Heart right ventricle (tissue), 16 donors: ENCODE data around the gene TNNI2. TPM values are rescaled to one million over a fixed set of nuclear protein-coding genes. Genes with fewer than 3 reads are reported as not detected.

Experiments used
- ATAC-seq, 8 donors: fragments of 200-7000 bp; cut with Tn5 transposase; one replicate each; pipeline ENCODE4 v1.9.1; 2020; ENCODE audit warnings: mild to moderate bottlenecking in 8 of 8, moderate library complexity in 8 of 8, moderate number of reproducible peaks in 1 of 8
- DNase-seq, 2 donors: peaks; one replicate each; pipeline ENCODE4 v3.0.0-alpha.2; 2020
- H3K27ac ChIP-seq, 10 donors: fragments of 200-600 bp; sonication (generic) in 2 of 10; one replicate each; pipeline versions ENCODE4 v1.5.0 to v1.8.0; 2020 to 2022; ENCODE audit warnings: mild to moderate bottlenecking in 3 of 10
- H3K27me3 ChIP-seq, 7 donors: fragments of 200-600 bp; one replicate each; pipeline ENCODE4 v1.8.0; 2021 to 2022; ENCODE audit warnings: mild to moderate bottlenecking in 2 of 7
- H3K36me3 ChIP-seq, 9 donors: fragments of 200-600 bp; sonication (generic) in 1 of 9; one replicate each; pipeline versions ENCODE4 v1.5.0 to v1.8.0; 2020 to 2022; ENCODE audit warnings: mild to moderate bottlenecking in 2 of 9
- H3K4me1 ChIP-seq, 9 donors: fragments of 200-600 bp; sonication (generic) in 1 of 9; one replicate each; pipeline versions ENCODE4 v1.5.0 to v1.8.0; 2020 to 2022; ENCODE audit warnings: mild to moderate bottlenecking in 4 of 9
- H3K4me3 ChIP-seq, 10 donors: fragments of 200-600 bp; sonication (generic) in 2 of 10; one replicate each; pipeline versions ENCODE4 v1.5.0 to v1.8.0; 2020 to 2022; ENCODE audit warnings: mild to moderate bottlenecking in 7 of 10, moderate library complexity in 2 of 10
- H3K9me3 ChIP-seq, 11 donors: fragments of 200-600 bp in 10 of 11; sonication (generic) in 2 of 11; one replicate each; pipeline versions ENCODE4 v1.5.0 to v1.8.0; 2013 to 2022; ENCODE audit warnings: mild to moderate bottlenecking in 2 of 11, control low read depth in 1 of 11, moderate library complexity in 1 of 11
- WGBS, 2 donors: extraction: QIAGEN DNeasy Blood & Tissue Kit; methylation state at CpG; one replicate each; pipeline ENCODE4 v1.1.7; 2013; ENCODE audit warnings: inconsistent platforms in 1 of 2; 5-methylcytosine and 5-hydroxymethylcytosine counted together
- intact Hi-C, 10 donors: fragments of 100-400 bp; cut with DNase I; formaldehyde crosslinking; loops; one replicate each; pipeline versions ENCODE4 v1.11.1 to v1.14.2; 2022
- polyA plus RNA-seq, 2 donors: library from polyadenylated mRNA; stranded (reverse); fragments of 200-250 nt; gene quantifications; one replicate each; pipeline ENCODE4 v1.2.3, GENCODE V29; 2013
- total RNA-seq, 10 donors: library from RNA; stranded (reverse); fragmentation: NEBNext Ultra II Directional in 3 of 10; extraction: Animal tissue kit (Norgen Biotek cat#: 25700) in 3 of 10; gene quantifications; one replicate each; pipeline versions ENCODE4 v1.2.1 to v1.2.4, GENCODE V29; 2021 to 2023
- TF ChIP-seq, protein P1 (sequence below), 9 donors: fragments of 200-600 bp; sonication (generic) in 2 of 9; IDR thresholded peaks; one replicate each; pipeline versions ENCODE4 v1.5.0 to v1.8.0; 2021 to 2022; ENCODE audit warnings: antibody characterized with exemption in 9 of 9, mild to moderate bottlenecking in 5 of 9, moderate library complexity in 1 of 9
- donor health status: Arrhythmogenic right ventricular cardiomyopathy.
- donor health status: ischemic (EF 13 %, LVEDD 7.1; RV severe dilation, severe dysfunction).
- donor health status: healthy with polysubstance abuse.
- donor health status: DM: no; HTN: yes; CAD: no.
- donor health status: DM: no; HTN: no; CAD: no.
- donor health status: ischemic (EF 25% LVEDD 6.9; RV normal size, moderate dysfunction).
- donor health status: ischemic (EF 25% LVEDD 5.7; RV mildly dilated, moderate dysfunction).
- donor health status: healthy.
- donor health status: DM: yes; HTN: yes; CAD: no.
- donor health status: Ischemic cardiomyopathy.
- donor health status: ischemic (EF 35%, LVEDD 5.7; RV mildly dilated, moderate dysfunction).
- donor health status: nonischemic (EF 11% LVEDD 7.7; RV severe dilation, severe dysfunction).
- donor health status: DM: yes; HTN: yes; CAD: no.
- donor health status: PGD.
- donor health status: ischemic (EF 29% LVEDD 5.4; RV normal size, mild dysfunction).
- donor health status: nonischemic (EF 23%, LVEDD 6.1; RV moderate dilation, normal function).

The TNNI2 gene
- total and polyA plus RNA-seq, 12 donors = 0.36 to 1.2 (median 0.55) TPM; not detected in 7

- ATAC-seq (peak in 5 of 8 donors; percentile 5 to 20 (median 8)), DNase-seq (peak in 1 of 2 donors; percentile 31)
- H3K4me1 ChIP-seq = peaks cover under 1 to 58% (median 16%) of the 10 kb centered on the region in 9 donors
- H3K4me3 ChIP-seq = peak overlapping the region in 9 of 10 donors; percentile 29 to 59 (median 55)
- peaks cover 0 to 12% (median 5%) of the 10 kb centered on the region in 7 donors for H3K27me3 ChIP-seq
- peaks cover 0 to 4% (median 0%) of the 10 kb centered on the region in 9 donors for H3K36me3 ChIP-seq
- TF ChIP-seq, protein P1, sequence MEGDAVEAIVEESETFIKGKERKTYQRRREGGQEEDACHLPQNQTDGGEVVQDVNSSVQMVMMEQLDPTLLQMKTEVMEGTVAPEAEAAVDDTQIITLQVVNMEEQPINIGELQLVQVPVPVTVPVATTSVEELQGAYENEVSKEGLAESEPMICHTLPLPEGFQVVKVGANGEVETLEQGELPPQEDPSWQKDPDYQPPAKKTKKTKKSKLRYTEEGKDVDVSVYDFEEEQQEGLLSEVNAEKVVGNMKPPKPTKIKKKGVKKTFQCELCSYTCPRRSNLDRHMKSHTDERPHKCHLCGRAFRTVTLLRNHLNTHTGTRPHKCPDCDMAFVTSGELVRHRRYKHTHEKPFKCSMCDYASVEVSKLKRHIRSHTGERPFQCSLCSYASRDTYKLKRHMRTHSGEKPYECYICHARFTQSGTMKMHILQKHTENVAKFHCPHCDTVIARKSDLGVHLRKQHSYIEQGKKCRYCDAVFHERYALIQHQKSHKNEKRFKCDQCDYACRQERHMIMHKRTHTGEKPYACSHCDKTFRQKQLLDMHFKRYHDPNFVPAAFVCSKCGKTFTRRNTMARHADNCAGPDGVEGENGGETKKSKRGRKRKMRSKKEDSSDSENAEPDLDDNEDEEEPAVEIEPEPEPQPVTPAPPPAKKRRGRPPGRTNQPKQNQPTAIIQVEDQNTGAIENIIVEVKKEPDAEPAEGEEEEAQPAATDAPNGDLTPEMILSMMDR (IDR thresholded peaks at IDR 0.05) = peak in 7 of 9 donors; percentile 13 to 28 (median 18)
- intact Hi-C loops = no loop called here
- peak overlapping the region in 9 of 10 donors; percentile 35 to 90 (median 78) for H3K27ac ChIP-seq
- 55 to 63% methylated on average over 34 of the region's 34 CpGs for WGBS, 2 donors
- no peaks in the 10 kb centered on the region for H3K9me3 ChIP-seq
These were observed 30.9 kb downstream of the TNNI2 start for GRCh38 chr11:1869427-1870325.

- DNase-seq (peak in 1 of 2 donors; percentile 15), ATAC-seq (peak in 1 of 8 donors; percentile 0)
- TF ChIP-seq, protein P1 (IDR thresholded peaks at IDR 0.05) = no peak
- Histone ChIP-seq H3K36me3 (peaks cover 0 to 4% (median 0%) of the 10 kb centered on the region in 9 donors), H3K4me3 (peak overlapping the region; percentile 2 to 59 (median 53)), H3K27me3 (peaks cover 0 to 12% (median 5%) of the 10 kb centered on the region in 7 donors), H3K4me1 (peaks cover 0 to 58% (median 16%) of the 10 kb centered on the region in 9 donors), H3K27ac (peak overlapping the region; percentile 22 to 90 (median 74)), H3K9me3 (no peaks in the 10 kb centered on the region)
- 60 to 77% methylated on average over 12 of the region's 12 CpGs for WGBS, 2 donors
- intact Hi-C loops = no loop called here
These were observed 31.5 kb downstream of the TNNI2 start for GRCh38 chr11:1870326-1870696.

DNA sequence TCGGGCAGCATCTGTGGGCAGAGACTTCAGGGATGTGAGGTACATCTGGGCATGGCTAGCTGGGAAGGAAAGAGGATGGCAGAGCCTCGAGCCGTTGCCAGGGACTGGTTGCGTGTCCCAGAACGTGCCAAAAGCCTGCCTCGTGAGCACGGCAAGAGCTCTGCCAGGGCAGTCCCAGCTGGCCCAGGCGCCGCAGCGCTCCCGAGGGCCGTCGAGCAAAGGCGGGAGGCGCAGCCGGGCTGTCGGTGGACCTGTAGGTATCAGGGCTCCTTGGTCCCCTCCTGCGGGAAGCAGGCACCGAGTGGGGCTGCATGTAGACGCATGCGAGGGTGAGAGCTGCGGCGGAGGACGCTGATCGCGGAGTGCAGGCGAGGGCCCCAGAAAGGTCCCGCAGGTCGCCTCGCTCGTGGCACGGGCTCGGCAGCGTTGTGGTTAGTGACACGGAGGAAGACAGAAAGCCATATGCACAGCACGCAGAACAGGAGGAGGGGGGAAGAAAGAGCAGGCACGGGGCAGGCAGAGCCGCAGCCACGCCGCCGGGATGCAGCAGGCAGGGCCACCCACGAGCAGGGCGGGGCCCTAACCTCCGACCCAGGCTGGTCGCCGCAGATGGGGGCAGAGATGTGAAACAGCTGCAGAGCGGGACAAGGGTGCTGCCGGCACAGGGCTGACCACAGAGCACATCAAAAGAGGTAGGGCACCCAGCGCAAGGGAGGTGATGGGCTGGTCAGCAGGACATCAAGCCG lies 32.1 kb downstream of the TNNI2 start:
- H3K27me3 ChIP-seq = peaks cover 0 to 12% (median 5%) of the 10 kb centered on the region in 7 donors
- peak overlapping the region; percentile 2 to 59 (median 53) for H3K4me3 ChIP-seq
- H3K9me3 ChIP-seq = no peaks in the 10 kb centered on the region
- ATAC-seq (peak; percentile 5 to 32 (median 18)), DNase-seq (peak in 1 of 2 donors; percentile 34)
- H3K27ac ChIP-seq = peak overlapping the region; percentile 22 to 90 (median 74)
- intact Hi-C loops = no loop called here
- peaks cover 0 to 4% (median 0%) of the 10 kb centered on the region in 9 donors for H3K36me3 ChIP-seq
- 35 to 37% methylated on average over 50 of the region's 50 CpGs for WGBS, 2 donors
- H3K4me1 ChIP-seq = peaks cover 0 to 64% (median 21%) of the 10 kb centered on the region in 9 donors
- TF ChIP-seq, protein P1 (IDR thresholded peaks at IDR 0.05) = no peak

DNA sequence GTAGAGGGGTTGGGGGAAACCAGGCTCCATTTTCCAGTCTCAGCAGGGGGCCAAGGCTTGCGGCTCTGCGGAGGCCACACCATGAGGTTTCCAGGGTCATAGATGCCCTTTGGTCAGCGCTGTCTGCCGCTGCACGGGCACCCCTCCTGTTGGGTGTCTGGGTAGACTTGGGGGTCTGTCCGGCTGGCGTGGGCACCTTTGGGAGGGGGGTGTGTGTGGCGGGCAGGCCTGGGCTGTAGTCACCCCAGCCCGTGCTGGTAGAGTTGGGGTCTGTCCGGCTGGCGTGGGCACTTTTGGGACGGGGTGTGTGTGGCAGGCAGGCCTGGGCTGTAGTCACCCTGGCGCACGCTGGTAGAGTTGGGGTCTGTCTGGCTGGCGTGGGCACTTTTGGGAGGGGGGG lies 32.8 kb downstream of the TNNI2 start:
- TF ChIP-seq, protein P1 (IDR thresholded peaks at IDR 0.05) = no peak
- WGBS, 2 donors = 83 to 85% methylated on average over 15 of the region's 15 CpGs
- Histone ChIP-seq H3K27me3 (peaks cover 0 to 12% (median 5%) of the 10 kb centered on the region in 7 donors), H3K4me3 (peak overlapping the region in 9 of 10 donors; percentile 29 to 59 (median 55)), H3K4me1 (peaks cover under 1 to 64% (median 28%) of the 10 kb centered on the region in 9 donors), H3K36me3 (peaks cover 0 to 3% (median 0%) of the 10 kb centered on the region in 9 donors), H3K9me3 (no peaks in the 10 kb centered on the region), H3K27ac (peak overlapping the region in 9 of 10 donors; percentile 22 to 90 (median 78))
- DNase-seq (peak in 1 of 2 donors; percentile 6), ATAC-seq (no peak)
- intact Hi-C loops = no loop called here
